IMR-90 (cell line): ENCODE data around the gene CCP110. TPM values are rescaled to one million over a fixed set of nuclear protein-coding genes. Genes with fewer than 3 reads are reported as not detected.

Experiments
- ATAC-seq: fragments of 200-7000 bp; cut with Tn5 transposase; 2 replicates; pipeline ENCODE4 v1.9.1; 2020; ENCODE audit warnings: low read depth, mild to moderate bottlenecking, moderate library complexity
- BruUV-seq: library from RNA; stranded (reverse); fragments of 400-500 nt; replicated peaks from 2 replicates; lab custom pipeline; 2021; lab: Mats Ljungman, UMichigan
- CTCF ChIA-PET: fragments of 300-600 bp; formaldehyde crosslinking; extraction: SDS; loops from one replicate; lab custom pipeline; 2021; ENCODE audit warnings: antibody characterized with exemption; lab: Yijun Ruan, JAX
- POLR2A ChIA-PET: fragments of 300-600 bp; sonication (Branson Sonifier 250); formaldehyde crosslinking; loops from one replicate; lab custom pipeline; 2022; ENCODE audit warnings: antibody characterized with exemption; ENCODE audit not compliant: unreplicated experiment; lab: Charles Lee
- DNase-seq: peaks from one replicate; pipeline ENCODE4 v3.0.0; 2013
- H2AFZ ChIP-seq: replicated peaks from 2 replicates; pipeline ENCODE3; 2013; ENCODE audit warnings: low read length, mild to moderate bottlenecking; ENCODE audit not compliant: poor library complexity
- H2AK5ac ChIP-seq: 2 replicates; pipeline ENCODE4 v1.6.1; 2013; ENCODE audit warnings: low read depth, low read length, inconsistent platforms
- H2AK9ac ChIP-seq: replicated peaks from 2 replicates; pipeline ENCODE3; 2013; ENCODE audit warnings: mild to moderate bottlenecking, low read depth, low read length, moderate library complexity; ENCODE audit not compliant: poor library complexity
- H2BK120ac ChIP-seq: 2 replicates; pipeline ENCODE4 v1.6.1; 2013; ENCODE audit warnings: low read depth, low read length, inconsistent platforms
- H2BK15ac ChIP-seq: 3 replicates; pipeline ENCODE4 v1.6.1; 2013; ENCODE audit warnings: low read depth, low read length, inconsistent platforms
- H2BK20ac ChIP-seq: 2 replicates; pipeline ENCODE4 v1.6.1; 2013; ENCODE audit warnings: low read depth, mild to moderate bottlenecking, inconsistent platforms, low read length, moderate library complexity
- H2BK5ac ChIP-seq: 2 replicates; pipeline ENCODE4 v1.6.1; 2013; ENCODE audit warnings: mild to moderate bottlenecking, low read depth, low read length, inconsistent platforms; ENCODE audit not compliant: poor library complexity, severe bottlenecking
- H3K14ac ChIP-seq: replicated peaks from 2 replicates; pipeline ENCODE4 v1.6.1; 2013; ENCODE audit warnings: low read depth, low read length, inconsistent platforms
- H3K18ac ChIP-seq: 2 replicates; pipeline ENCODE4 v1.6.1; 2013; ENCODE audit warnings: low read depth, low read length, control low read depth
- H3K23ac ChIP-seq: 2 replicates; pipeline ENCODE4 v1.6.1; 2013; ENCODE audit warnings: low read depth, low read length, inconsistent platforms
- H3K27ac ChIP-seq: 2 replicates; pipeline ENCODE4 v1.5.1; 2013; ENCODE audit warnings: mild to moderate bottlenecking, control low read depth, low read length; ENCODE audit not compliant: insufficient read depth
- H3K27me3 ChIP-seq: 2 replicates; pipeline ENCODE4 v1.6.1; 2013; ENCODE audit warnings: low read length; ENCODE audit not compliant: control insufficient read depth, insufficient read depth
- H3K36me3 ChIP-seq: 2 replicates; pipeline ENCODE4 v1.6.1; 2013; ENCODE audit warnings: low read length, mixed read lengths; ENCODE audit not compliant: control insufficient read depth, insufficient read depth
- H3K4ac ChIP-seq: 2 replicates; pipeline ENCODE4 v1.6.1; 2013; ENCODE audit warnings: low read depth, low read length, inconsistent platforms
- H3K4me1 ChIP-seq: 2 replicates; pipeline ENCODE4 v1.6.1; 2013; ENCODE audit warnings: low read length, mixed read lengths; ENCODE audit not compliant: control insufficient read depth, insufficient read depth
- H3K4me2 ChIP-seq: 2 replicates; pipeline ENCODE4 v1.6.1; 2013; ENCODE audit warnings: low read depth, mild to moderate bottlenecking, control low read depth, low read length, moderate library complexity
- H3K4me3 ChIP-seq: 2 replicates; pipeline ENCODE4 v1.5.1; 2013; ENCODE audit warnings: low read depth, mild to moderate bottlenecking, control low read depth, low read length, moderate library complexity; ENCODE audit not compliant: insufficient read depth
- H3K56ac ChIP-seq: 2 replicates; pipeline ENCODE4 v1.6.1; 2013; ENCODE audit warnings: low read length, inconsistent platforms; ENCODE audit not compliant: insufficient read depth; ENCODE audit errors: extremely low read depth
- H3K79me1 ChIP-seq, 2 experiments: 2 replicates each; pipeline ENCODE4 v1.6.1; 2013; ENCODE audit warnings: low read length in 2 of 2, inconsistent platforms in 1 of 2, low read depth in 1 of 2
- H3K9ac ChIP-seq: 2 replicates; pipeline ENCODE4 v1.6.1; 2013; ENCODE audit warnings: low read depth, low read length, control low read depth
- H3K9me1 ChIP-seq: 2 replicates; pipeline ENCODE4 v1.6.1; 2013; ENCODE audit warnings: low read length, inconsistent platforms; ENCODE audit not compliant: insufficient read depth
- H3K9me3 ChIP-seq: 2 replicates; pipeline ENCODE4 v1.6.1; 2013; ENCODE audit warnings: low read length; ENCODE audit not compliant: control insufficient read depth, insufficient read depth
- H4K20me1 ChIP-seq: 2 replicates; pipeline ENCODE4 v1.6.1; 2013; ENCODE audit warnings: low read length, inconsistent platforms; ENCODE audit not compliant: insufficient read depth
- H4K5ac ChIP-seq: 2 replicates; pipeline ENCODE4 v1.6.1; 2013; ENCODE audit warnings: mild to moderate bottlenecking, low read depth, low read length, control low read depth
- H4K8ac ChIP-seq, 2 experiments: 2 replicates each; pipeline ENCODE4 v1.6.1; 2013; ENCODE audit warnings: low read depth in 2 of 2, low read length in 2 of 2, control low read depth in 1 of 2, inconsistent platforms in 1 of 2
- H4K91ac ChIP-seq: 2 replicates; pipeline ENCODE4 v1.6.1; 2013; ENCODE audit warnings: low read depth, low read length, inconsistent platforms; ENCODE audit not compliant: insufficient read depth
- BHLHE40 ChIP-seq: fragments of 150-350 bp; IDR thresholded peaks from 2 replicates; pipeline ENCODE4 v1.6.1; 2016; ENCODE audit warnings: mild to moderate bottlenecking, low read depth, low read length
- CEBPB ChIP-seq: IDR thresholded peaks from 2 replicates; pipeline ENCODE4 v1.6.1; 2012; ENCODE audit warnings: low read depth, low read length, improper control_type of control experiment
- CHD1 ChIP-seq: IDR thresholded peaks from 2 replicates; pipeline ENCODE4 v1.6.1; 2012; ENCODE audit warnings: low read depth, low read length, improper control_type of control experiment
- MAZ ChIP-seq: IDR thresholded peaks from 2 replicates; pipeline ENCODE4 v1.6.1; 2012; ENCODE audit warnings: low read depth, mild to moderate bottlenecking, low read length, improper control_type of control experiment, moderate library complexity, borderline replicate concordance
- MXI1 ChIP-seq: IDR thresholded peaks from 2 replicates; pipeline ENCODE4 v1.6.1; 2012; ENCODE audit warnings: low read depth, mild to moderate bottlenecking, low read length, moderate library complexity, borderline replicate concordance
- NFE2L2 ChIP-seq: fragments of 150-350 bp; IDR thresholded peaks from 2 replicates; pipeline ENCODE4 v1.6.1; 2016; ENCODE audit warnings: low read depth, mild to moderate bottlenecking, low read length
- POLR2A ChIP-seq: IDR thresholded peaks from 2 replicates; pipeline ENCODE4 v1.6.1; 2012; ENCODE audit warnings: mild to moderate bottlenecking, low read depth, low read length
- RAD21 ChIP-seq: IDR thresholded peaks from 2 replicates; pipeline ENCODE4 v1.6.1; 2012; ENCODE audit warnings: low read length, improper control_type of control experiment
- RCOR1 ChIP-seq: IDR thresholded peaks from 2 replicates; pipeline ENCODE4 v1.6.1; 2012; ENCODE audit warnings: mild to moderate bottlenecking, low read length, improper control_type of control experiment; ENCODE audit not compliant: insufficient replicate concordance
- RFX5 ChIP-seq: IDR thresholded peaks from 2 replicates; pipeline ENCODE4 v1.8.0; 2012; ENCODE audit warnings: low read depth, mild to moderate bottlenecking, low read length, moderate library complexity
- SMC3 ChIP-seq: fragments of 150-350 bp; IDR thresholded peaks from 2 replicates; pipeline ENCODE4 v1.6.1; 2016; ENCODE audit warnings: low read depth, mild to moderate bottlenecking, antibody characterized with exemption, low read length, moderate library complexity
- WGBS, 2 experiments: methylation state at CpG; one replicate each; pipeline versions ENCODE4 v1.1.5 to v1.1.7; 2013; ENCODE audit warnings: missing lambda C conversion rate in 2 of 2; ENCODE audit not compliant: insufficient read length in 1 of 2; ENCODE audit errors: extremely low coverage in 2 of 2; 5-methylcytosine and 5-hydroxymethylcytosine counted together
- dilution Hi-C: fragments of 300-500 bp; cut with HindIII; formaldehyde crosslinking; loops from one replicate; pipeline ENCODE4 v1.14.3; 2018; ENCODE audit warnings: low sequenced_read_pairs; ENCODE audit not compliant: unreplicated experiment
- in situ Hi-C: fragments of 300-500 bp; cut with MboI; formaldehyde crosslinking; loops from 3 replicates; pipeline ENCODE4 v1.14.3; 2019; ENCODE audit warnings: low sequenced_read_pairs, inconsistent platforms, mixed read lengths
- intact Hi-C: fragments of 100-400 bp; cut with micrococcal nuclease; formaldehyde crosslinking; loops from 2 replicates; pipeline ENCODE4 v1.10.0; 2022
- polyA plus RNA-seq, 3 experiments: library from polyadenylated mRNA; depleted of rRNA; stranded (reverse); fragments of >200 nt; gene quantifications; 2 replicates each; pipeline ENCODE4 v1.2.3, GENCODE V29; 2012; ENCODE audit warnings: low replicate concordance in 1 of 3
- total RNA-seq: library from RNA; depleted of rRNA; stranded (reverse); fragments of >200 nt; gene quantifications from 2 replicates; pipeline ENCODE4 v1.2.3, GENCODE V29; 2012
- TF ChIP-seq, protein P1 (sequence below): conservative IDR thresholded peaks from 2 replicates; pipeline ENCODE4 v1.5.1; 2012; ENCODE audit warnings: mild to moderate bottlenecking, low read depth, low read length, improper control_type of control experiment
- TF ChIP-seq, protein P2 (sequence below): fragments of 150-350 bp; IDR thresholded peaks from 2 replicates; pipeline ENCODE4 v1.6.1; 2017; ENCODE audit warnings: mild to moderate bottlenecking, antibody characterized with exemption, low read length, low read depth
- TF ChIP-seq, protein P3 (sequence below): fragments of 150-350 bp; IDR thresholded peaks from 2 replicates; pipeline ENCODE4 v1.6.1; 2016; ENCODE audit warnings: low read depth, mild to moderate bottlenecking, low read length, moderate library complexity, borderline replicate concordance

The CCP110 gene
- total and polyA plus RNA-seq, 2 of the 4 experiments (the other 2 are of a cell fraction) = 4.7 to 7.7 TPM

DNA sequence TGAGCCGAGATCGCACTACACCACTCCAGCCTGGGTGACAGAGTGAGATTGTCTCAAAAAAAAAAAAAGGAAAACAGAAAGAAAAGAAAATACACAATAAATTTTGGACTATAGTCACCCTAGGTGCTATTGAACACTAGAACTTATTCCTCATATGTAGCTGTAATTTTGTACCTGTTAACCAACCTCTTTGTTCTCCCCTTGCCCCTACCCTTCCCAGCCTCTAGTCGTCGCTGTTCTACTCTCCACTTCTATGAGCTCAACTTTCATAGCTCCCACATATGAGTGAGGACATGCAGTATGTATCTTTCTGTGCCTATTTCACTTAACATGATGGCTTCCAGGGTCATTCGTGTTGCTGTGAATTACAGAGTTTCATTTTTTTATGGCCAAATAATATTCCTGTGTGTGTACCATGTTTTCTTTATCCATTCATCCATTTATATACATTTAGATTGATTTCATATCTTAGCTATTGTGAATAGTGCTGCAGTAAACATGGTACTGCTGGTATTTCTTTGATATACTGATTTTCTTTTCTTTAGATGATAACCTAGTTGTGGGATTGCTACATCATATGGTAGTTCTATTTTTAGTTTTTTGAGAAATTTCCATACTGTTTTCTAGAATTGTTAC lies 60.0 kb downstream of the CCP110 start:
- intact Hi-C loops (loop anchor here (2.0 to 10.0 kb wide), 2 partner anchors 25 to 801 kb away; no protein-coding TSS in a partner anchor), dilution Hi-C loops (no loop called here), in situ Hi-C loops (no loop called here)
- no peaks in the 10 kb centered on the region for H3K4me1 ChIP-seq
- H3K79me1 ChIP-seq = peaks cover 0 to 3% of the 10 kb centered on the region in 2 experiments; a peak in 1 of 4 replicates
- H3K9me3 ChIP-seq = no peaks in the 10 kb centered on the region
- H3K27ac ChIP-seq = no peak overlapping the region
- H3K9me1 ChIP-seq = no peaks in the 10 kb centered on the region
- H3K18ac ChIP-seq = no peak overlapping the region
- ChIA-PET CTCF (interaction anchor here (0.6 to 1.6 kb wide), 16 partner anchors 10 to 1181 kb away, joined by 3 to 12 read pairs (median 4); no protein-coding TSS in a partner anchor), POLR2A (no interaction called here)
- no peak overlapping the region for H4K91ac ChIP-seq
- H2BK5ac ChIP-seq = no peak overlapping the region
- no peak overlapping the region for H3K56ac ChIP-seq
- no peak overlapping the region for H3K14ac ChIP-seq
- no TSS peak for BruUV-seq
- WGBS, 2 experiments = no CpG with 5 or more reads among the region's 5 CpGs
- H2BK15ac ChIP-seq = no peak overlapping the region
- H3K27me3 ChIP-seq = no peaks in the 10 kb centered on the region
- TF ChIP-seq, protein P1, sequence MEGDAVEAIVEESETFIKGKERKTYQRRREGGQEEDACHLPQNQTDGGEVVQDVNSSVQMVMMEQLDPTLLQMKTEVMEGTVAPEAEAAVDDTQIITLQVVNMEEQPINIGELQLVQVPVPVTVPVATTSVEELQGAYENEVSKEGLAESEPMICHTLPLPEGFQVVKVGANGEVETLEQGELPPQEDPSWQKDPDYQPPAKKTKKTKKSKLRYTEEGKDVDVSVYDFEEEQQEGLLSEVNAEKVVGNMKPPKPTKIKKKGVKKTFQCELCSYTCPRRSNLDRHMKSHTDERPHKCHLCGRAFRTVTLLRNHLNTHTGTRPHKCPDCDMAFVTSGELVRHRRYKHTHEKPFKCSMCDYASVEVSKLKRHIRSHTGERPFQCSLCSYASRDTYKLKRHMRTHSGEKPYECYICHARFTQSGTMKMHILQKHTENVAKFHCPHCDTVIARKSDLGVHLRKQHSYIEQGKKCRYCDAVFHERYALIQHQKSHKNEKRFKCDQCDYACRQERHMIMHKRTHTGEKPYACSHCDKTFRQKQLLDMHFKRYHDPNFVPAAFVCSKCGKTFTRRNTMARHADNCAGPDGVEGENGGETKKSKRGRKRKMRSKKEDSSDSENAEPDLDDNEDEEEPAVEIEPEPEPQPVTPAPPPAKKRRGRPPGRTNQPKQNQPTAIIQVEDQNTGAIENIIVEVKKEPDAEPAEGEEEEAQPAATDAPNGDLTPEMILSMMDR = peak; percentile 68
- no peak for TF ChIP-seq MAZ
- no peak for TF ChIP-seq CHD1
- no peak for TF ChIP-seq RFX5
- TF ChIP-seq, protein P2, sequence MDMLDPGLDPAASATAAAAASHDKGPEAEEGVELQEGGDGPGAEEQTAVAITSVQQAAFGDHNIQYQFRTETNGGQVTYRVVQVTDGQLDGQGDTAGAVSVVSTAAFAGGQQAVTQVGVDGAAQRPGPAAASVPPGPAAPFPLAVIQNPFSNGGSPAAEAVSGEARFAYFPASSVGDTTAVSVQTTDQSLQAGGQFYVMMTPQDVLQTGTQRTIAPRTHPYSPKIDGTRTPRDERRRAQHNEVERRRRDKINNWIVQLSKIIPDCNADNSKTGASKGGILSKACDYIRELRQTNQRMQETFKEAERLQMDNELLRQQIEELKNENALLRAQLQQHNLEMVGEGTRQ = no peak
- no peak for TF ChIP-seq BHLHE40
- TF ChIP-seq, protein P3, sequence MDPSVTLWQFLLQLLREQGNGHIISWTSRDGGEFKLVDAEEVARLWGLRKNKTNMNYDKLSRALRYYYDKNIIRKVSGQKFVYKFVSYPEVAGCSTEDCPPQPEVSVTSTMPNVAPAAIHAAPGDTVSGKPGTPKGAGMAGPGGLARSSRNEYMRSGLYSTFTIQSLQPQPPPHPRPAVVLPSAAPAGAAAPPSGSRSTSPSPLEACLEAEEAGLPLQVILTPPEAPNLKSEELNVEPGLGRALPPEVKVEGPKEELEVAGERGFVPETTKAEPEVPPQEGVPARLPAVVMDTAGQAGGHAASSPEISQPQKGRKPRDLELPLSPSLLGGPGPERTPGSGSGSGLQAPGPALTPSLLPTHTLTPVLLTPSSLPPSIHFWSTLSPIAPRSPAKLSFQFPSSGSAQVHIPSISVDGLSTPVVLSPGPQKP = no peak
- TF ChIP-seq SMC3 = peak; percentile 52; the same call in 1 of the 2 replicates
- peak; percentile 54 for TF ChIP-seq RAD21
- no peak for TF ChIP-seq MXI1
- TF ChIP-seq POLR2A = no peak
- no peak for TF ChIP-seq CEBPB
- no peak for TF ChIP-seq NFE2L2
- TF ChIP-seq RCOR1 = no peak
- H4K5ac ChIP-seq = no peak overlapping the region
- no peak overlapping the region for H3K4ac ChIP-seq
- no peak overlapping the region for H2BK20ac ChIP-seq
- H4K8ac ChIP-seq = no peak overlapping the region
- peaks cover 31% of the 10 kb centered on the region for H3K36me3 ChIP-seq
- ATAC-seq (peak; percentile 91), DNase-seq (peak; percentile 55)
- H2BK120ac ChIP-seq = no peak overlapping the region
- H3K4me2 ChIP-seq = no peak overlapping the region
- H4K20me1 ChIP-seq = no peaks in the 10 kb centered on the region
- no peak overlapping the region for H3K4me3 ChIP-seq
- no peak overlapping the region for H2AK9ac ChIP-seq
- no peak overlapping the region for H3K9ac ChIP-seq
- no peak overlapping the region for H2AFZ ChIP-seq
- no peak overlapping the region for H2AK5ac ChIP-seq
- H3K23ac ChIP-seq = no peak overlapping the region
